NAMALWA (cell line): ENCODE measurements around the gene CLRN1.

Experiments used
- DNase-seq: peaks from one replicate; pipeline ENCODE4 v3.0.0-alpha.2; 2015; ENCODE audit warnings: low spot score

Gene CLRN1

DNA sequence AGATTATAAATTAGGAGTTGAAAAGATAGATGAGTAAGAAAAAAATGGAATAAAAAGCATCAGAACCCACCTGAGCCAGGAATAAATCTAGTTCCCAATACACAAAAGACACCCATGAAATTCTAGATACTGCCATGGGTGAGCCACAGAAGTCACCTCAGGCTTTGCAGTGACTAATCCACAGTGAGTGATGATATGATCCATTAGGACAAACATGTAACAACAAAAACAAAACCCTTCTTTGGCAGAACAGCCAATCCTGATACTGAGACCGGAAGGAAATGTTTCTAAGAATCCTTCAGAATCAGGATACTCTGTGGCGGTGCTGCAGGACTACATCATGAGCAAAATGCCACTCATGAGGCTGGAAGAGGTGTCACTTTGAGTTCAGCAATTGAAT is 52.3 kb downstream of the CLRN1 start:
- no peak for DNase-seq

DNA sequence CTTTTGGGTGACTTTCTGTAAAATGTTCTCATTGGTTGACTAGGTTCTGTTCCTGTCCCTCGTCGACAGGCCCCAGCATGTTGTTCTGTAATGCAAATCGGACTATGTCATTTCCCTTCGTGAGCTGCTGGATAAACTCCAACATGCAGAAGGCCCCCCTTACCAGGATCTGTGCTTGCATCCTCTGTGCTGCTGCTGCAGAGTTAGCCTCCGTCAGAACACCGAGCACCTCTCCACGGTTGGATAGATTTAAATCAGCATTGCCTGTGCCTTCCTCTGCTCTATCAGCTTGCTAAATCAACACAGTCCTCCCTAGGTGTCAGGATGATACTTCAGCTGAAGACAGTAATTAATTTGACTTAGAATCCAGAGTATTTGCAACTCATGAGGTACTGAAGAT is 54.6 kb downstream of the CLRN1 start:
- no peak for DNase-seq

DNA sequence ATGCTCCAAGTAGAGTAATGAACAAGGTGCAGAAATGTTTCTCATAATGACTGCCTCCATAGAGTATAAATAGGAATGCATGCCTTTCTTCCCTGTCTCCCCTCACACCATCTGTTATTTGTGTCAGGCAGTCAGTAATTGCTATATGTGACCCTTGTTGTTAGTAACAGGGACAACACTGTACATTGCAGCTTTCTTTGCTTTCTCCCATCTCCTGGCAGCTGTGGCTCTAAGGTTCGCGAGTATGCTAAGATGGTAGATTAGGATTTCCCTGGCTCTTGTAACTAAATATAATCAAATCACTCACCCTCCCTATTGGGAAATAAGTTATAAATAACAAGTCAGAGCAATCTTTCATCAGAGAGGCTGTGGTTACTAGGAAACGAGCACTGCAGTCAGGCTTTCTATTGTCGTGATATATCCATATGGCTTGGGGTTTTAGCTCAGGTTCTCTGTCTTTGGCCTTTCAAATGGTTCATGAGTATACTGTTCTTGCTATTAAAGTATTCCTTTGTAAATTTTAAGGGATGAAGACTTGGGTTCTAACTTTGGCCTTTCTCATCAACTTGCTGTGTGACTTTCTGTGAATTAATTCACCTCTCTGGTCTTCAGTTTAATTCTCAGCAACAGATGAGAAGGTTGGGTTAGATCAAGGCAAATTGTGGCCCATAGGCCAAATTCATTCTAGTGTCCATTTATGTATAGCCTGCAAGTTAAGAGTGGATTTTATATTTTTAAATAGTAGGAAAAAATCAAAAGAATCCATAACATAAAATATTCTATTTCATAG is 59.2 kb downstream of the CLRN1 start:
- peak; percentile 9 for DNase-seq

DNA sequence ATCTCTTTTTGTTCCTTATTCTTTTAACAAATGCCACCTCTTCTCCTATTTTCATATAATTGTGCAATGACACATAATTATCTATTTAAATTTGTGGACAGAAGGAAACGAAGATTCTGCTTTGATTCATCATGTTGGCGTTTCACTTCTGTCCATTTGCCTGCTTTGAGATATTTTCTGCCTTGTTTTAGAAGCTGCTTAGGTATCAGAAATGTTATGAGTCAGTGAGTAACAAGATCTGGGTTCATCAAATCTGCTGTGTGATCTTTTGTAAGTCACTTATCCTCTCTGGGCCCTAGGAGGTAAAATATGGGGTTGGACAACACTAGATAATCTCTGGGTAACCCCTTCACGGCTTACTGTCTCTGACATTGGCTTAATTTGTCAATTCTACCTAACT is 60.0 kb downstream of the CLRN1 start:
- no peak for DNase-seq

DNA sequence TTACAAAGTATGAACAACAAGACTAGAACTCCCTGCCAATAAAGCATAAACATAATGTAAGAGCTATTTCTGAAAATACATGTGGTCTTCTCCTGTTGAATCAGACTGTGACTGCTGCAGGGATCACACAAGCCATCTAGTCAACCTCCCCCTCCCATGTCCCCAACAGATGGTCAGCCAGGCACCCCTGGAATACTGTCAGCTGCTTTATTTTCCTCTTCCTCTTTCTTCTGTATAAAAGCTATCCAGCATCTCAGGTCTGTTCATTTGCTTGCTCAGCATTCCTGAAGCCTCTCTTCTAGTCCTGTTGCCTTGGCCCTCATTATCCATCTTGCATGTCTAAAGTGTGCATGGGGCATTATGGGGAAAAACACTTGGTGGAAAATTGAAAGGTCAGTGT is 60.8 kb downstream of the CLRN1 start:
- DNase-seq = no peak

DNA sequence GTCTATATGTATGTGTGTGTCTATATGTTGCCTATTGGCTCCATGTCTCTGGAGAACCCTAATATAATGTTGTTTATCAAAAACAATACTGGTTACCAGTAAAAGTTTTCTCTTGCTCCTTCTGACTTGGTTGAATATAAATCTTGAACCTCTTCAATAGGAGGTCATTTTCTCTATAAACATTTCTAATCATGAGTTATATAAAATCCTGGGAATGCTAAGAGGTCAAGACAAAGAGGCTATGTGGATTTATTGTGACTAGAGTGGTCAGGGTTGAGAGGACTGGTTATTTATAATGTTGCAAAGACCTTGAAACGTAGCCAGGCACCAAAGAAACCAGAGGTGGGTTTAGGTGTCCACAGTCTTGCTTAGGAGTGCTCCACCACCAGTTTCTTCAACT is 66.1 kb downstream of the CLRN1 start:
- DNase-seq = no peak

DNA sequence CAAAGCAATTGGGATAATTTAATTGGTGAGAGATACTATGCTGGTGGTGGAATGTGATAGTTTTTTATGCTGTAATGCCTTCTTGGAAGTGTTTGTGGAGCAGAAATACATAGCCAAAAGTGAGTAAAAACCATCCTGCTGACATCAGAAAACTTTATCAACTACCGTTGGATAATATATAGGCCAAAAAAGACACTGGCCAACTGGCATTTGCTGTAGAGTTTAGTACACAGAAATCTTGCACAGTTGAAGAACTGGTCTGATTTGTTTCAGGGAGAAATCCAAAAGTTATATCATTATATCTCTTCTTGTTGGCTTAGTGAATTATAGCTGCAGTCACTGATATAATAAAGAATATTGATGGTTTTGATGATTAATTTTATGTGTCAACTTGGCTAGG is 66.8 kb downstream of the CLRN1 start:
- DNase-seq = no peak

DNA sequence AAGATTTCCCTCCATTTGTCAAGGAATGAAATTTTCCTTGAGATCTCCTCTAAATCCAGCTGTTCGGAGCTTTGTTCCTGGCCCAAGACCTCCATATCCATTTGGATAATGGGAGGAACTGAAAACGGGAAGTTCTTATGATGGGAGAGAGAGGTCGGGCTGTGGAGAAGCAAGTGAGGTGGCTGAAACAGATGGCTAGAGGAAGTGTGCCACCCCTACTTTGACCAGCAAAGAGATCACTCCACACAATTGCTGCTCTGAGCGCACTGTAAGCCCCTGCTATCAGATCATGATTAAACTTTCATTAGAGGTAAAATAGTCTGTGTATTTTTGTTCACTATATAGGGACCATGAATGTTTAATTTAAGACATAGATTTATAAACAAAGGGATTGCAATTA is 67.2 kb downstream of the CLRN1 start, which contains the start of gene MINDY4B:
Gene MINDY4B (minus strand): TSS at position 101 of the 400 bp plus-strand sequence. CDS start 0 bp downstream, at position 101.
- DNase-seq = no peak

DNA sequence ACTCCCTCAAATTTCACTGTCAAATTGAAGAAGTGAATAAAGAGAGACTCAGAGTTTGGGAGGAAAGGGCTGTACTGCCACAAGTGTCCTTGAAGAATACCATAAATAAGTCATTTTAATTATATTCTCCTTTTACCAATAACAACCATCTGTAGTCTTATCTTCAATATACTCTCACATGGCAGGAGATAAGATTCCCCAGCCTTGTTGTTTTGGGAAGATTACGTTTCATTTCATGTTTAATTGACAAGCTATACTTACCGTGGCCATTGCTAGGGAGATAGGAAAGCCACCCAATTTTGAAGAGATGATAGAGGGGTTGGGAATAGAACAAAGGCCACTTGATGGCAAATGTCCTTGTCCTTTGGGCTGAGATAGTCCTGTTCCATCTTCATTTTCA is 69.5 kb downstream of the CLRN1 start:
- DNase-seq = no peak

DNA sequence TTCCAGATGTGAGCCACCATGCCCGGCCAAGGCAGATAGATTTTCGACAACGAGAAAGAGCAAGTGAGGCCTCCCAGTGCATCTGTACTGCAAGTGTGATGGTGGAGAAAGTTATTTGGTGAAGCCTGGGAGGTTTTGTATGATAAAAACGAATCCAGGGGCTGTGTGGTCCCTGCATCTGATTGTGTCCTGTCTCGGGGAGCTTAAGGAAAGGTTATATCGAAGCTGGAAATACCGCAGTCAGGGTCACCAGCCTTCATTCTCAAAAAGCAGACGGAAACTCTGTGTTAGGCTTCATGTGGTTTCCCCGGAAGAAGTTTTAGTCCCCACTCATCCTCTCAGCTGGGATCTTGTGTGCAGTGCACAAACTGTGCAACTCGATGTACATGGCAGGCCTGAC is 70.7 kb downstream of the CLRN1 start:
- DNase-seq = no peak

DNA sequence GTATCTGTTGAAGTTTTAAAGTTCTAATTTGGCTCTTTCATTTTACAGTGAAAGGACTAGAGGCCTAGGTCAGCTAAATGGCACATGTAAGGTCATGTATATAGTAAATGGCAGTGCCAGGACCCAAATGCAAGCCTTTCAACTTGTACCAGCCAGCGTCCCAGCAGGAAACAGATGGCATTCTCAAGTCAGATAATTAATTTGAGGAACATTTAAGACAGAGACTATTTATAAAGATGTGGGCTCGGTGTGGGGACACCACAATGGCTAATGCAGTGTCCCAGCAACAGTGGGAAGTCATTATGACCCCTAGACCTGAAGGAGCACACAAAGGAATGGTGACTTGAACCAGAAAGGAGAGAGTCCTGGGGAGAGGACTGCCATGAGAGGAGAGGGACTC is 73.4 kb downstream of the CLRN1 start:
- DNase-seq = no peak

DNA sequence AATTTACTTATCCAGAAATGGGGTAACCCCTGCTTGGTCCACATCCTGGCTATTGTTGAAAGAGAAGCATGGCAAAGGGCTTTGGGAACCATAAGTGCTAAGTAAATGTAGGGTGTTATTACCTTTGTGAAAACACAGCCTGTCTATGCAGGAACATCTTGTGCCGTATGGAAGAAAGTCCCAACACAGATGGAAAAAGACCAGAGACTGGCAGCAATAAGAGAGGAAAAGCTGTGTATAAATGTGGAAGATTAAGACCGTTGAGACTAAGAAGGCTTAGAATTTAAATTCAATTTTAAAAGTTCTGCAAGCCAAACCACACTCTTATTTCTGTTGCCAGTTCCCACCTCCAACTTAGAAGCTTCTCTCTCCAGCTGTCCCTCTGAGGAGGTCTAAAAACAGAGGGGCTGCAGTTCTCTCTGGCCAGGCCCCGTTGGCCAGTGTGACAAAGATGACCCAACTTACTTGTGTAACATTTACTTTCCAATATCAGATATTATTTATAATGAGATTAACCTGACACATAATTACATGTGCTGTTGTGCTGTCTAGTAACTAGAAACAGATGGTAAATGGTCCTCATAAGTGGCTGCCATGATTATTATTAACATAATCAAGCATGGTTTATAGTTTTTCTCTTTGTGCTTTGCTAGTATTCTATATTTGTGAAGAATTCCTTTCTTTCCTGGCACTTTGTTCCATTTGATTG is 74.3 kb downstream of the CLRN1 start:
- DNase-seq = no peak

DNA sequence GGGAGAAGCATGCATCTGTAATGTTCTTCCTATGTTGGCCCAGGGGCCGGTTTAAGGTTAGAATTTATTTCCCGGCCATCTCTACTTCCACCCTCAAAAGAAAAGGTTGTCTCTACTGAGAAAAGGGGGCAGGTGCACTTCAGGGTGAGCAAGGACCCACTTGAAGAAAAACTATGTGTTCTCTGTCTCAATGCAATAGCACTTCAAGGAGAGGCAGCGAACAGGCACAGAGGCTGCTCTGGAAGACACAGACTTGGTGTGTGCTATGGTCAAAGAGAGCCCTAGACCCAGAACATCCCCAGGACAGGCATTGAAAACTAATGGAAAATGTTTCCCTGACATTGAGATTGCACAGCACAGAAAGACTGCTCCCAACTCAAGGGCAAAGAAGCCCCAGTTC is 74.9 kb downstream of the CLRN1 start:
- DNase-seq = no peak

DNA sequence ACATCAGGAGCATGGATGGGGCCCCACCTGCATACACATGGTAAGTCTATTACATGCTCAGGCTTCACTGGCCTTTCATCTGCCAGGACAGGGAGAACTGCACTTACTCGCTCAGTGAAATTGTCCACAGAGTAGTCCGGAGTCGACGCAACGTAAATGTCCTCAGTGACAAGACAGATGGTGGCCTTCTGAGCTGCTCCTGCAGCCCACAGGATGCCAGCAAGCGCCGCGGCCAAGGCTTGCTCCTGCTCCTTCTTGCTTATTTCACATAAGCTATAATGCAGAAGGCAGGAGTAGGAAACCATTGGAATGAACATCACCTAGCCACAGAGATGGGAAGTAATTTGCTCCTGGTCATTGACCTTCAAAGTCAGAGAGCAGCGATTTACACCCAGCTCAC is 81.7 kb downstream of the CLRN1 start:
- no peak for DNase-seq

DNA sequence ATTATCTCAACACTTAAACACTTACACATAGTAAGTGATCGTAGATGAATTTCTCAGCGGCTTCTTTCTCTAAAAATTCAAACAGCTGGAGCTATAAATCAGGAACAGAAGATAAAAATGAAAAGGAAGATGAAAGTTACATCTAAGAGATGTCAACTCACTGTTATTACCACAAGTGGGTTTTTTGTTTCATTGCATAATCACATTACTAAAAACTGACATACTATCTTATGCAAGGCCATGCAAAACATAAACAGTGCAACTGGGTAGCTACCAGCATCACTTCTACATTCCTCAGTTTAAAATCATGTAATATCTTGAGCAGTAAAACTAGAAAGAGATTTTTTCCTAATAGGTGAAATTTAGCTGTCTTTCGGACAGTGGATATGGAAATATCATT is 82.2 kb downstream of the CLRN1 start:
- DNase-seq = no peak

DNA sequence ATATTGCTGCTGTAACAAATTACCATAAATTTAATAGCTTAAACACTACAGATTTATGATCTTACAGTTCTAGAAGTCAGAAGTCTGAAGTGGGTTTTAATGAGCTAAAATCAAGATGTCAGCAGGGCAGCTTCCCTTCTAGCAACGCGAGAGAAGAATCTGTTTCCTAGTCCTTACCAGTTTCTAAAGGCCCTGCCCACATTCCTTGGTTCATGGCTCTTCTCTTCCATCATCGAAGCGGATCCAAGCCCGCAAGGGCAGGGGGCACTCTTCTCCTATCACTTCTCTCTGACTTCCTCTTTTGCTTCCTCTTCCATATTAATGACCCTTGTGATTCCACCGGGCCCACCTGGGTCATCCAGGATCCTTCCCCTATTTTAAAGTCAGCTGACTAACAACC is 83.4 kb downstream of the CLRN1 start:
- DNase-seq = no peak

DNA sequence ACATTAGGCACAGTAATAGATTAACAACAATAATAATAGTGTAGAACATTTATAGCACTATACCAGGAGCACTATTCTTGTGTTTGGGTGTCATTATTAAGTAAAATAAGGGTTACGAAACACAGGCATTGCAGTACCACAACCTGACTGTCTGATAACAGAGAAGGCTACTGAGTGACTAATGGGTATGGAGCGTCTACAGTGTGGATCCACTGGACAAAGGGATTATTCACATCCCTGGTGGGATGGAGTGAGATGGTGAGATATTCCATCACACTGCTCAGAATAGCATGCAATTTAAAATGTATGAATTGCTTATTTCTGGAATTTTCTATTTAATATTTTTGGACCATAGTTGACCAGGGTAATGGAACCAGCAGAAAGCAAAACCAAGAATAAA is 85.5 kb downstream of the CLRN1 start:
- no peak for DNase-seq

DNA sequence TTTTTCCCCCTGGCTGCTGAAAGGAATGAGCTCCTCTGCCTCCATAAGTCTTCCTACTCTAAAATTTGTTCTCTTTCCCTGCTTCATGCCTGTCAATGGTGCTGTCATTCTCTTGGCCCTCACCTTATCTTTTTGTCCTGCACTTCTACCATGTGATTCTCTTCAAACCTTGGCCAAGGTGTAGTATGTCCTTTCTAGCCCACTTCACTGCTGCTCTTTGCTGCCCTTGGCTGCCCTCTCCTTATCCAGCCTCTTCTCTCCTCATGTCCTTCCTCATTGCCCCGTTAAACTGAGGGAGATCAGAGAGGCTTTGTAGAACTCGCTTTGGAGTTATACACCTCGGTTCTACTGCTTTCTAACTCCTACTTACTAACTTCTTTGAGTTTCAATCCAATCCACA is 87.0 kb downstream of the CLRN1 start:
- no peak for DNase-seq

DNA sequence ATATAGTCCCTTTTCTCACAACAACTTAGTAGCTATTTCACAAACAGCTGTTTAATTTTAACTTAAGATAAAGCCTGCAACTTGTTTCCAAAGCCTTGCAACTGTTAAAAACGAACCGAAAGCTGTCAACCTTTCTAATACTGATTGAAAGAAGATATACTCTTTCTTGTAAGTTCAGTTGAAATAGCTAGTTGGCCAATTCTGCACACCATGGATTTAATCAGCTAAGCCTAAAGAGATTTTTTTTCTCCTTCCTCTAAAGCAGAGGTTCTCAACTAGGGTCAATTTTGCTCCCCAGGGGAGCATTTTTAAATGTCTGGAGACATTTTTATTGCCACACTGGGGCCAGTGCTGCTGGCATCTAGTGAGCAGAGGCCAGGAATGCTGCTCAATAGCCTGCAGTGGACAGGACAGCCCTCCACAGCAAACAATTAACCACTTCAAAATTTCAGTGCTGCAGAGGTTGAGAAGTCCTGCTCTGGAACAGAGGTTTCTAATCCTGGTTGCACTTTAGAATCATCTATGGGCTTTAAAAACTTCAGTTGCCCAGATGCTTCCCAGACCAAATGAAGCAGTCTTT is 93.4 kb downstream of the CLRN1 start:
- DNase-seq = no peak

DNA sequence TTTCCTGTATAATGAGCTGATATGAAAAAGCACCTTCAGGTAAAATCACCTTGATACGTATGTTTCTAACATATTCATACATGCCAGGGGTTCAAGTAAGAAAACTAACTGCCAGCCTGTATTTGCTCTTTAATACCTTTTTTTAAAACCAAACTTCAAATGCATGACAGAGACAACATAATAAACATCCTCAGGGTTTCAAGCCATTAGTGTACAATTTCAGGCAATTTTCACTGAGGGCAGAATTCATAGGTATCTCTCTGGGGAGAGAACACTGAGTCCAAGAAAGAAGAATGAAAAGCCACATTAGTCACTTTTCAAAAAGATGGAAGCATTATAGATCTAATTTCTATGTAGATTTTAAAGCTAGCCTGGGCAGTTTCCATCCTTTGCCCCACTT is 94.2 kb downstream of the CLRN1 start:
- no peak for DNase-seq

DNA sequence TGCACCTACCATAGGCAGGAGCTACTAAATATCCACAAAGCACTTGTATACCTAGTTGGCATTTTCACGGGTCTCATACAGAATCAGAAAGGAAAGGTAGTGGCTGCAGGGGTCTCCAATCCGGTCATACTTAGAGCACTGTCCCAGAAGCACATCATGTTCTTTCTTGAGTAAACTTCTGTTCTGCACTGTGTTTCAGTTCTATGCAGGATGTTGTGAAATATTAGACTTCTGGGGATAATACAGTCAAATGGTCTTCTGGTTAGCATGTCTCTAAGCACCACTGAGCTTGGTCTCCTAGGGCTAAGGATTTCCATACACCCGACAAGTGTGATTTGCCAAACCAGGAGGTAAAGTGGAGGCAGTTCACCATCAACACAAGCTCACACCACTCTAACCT is 95.2 kb downstream of the CLRN1 start:
- no peak for DNase-seq

DNA sequence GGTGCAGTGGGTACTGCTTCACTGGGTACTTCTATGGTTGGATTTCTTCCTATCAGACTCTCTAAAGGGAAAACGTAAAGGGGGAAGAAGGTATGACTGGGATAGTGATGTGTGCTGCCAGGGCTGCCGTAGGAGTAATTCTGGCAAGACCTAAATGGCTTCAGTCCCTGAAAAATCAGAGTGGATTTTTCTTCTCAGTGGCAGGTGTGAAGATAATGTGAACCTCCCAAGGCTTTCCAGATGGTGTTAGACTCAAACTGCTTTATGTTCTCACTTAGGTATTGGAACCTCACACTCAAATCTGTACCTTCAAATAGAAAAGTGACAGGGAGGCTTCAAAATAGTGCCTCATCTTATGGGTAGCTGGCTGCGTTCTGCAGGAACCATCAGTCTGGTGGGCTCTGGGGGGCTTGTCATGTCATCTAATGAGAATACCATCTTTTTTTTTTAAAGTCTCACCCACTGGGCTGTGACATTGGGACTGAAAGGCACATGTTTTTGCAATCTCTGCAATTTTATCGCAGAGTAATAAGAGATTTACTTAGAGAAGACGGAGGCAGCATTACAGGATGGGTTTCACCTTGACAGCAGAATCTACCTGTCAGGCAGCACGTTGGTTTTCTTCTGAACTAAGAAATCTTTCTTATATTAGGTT is 95.8 kb downstream of the CLRN1 start:
- DNase-seq = no peak
